Hepatocyte (in vitro differentiated cells): ENCODE data around the gene KNOP1.

Experiments used
- EZH2 ChIP-seq: fragments of 200-600 bp; sonication (generic); IDR thresholded peaks from 2 replicates; pipeline ENCODE4 v1.6.1; 2016; ENCODE audit warnings: antibody characterized with exemption, mild to moderate bottlenecking, borderline replicate concordance
- EZH2phosphoT487 ChIP-seq: fragments of 200-600 bp; sonication (generic); IDR thresholded peaks from one replicate; pipeline ENCODE4 v1.6.1; 2018; ENCODE audit warnings: antibody characterized with exemption, mild to moderate bottlenecking, low read depth, moderate library complexity; ENCODE audit not compliant: unreplicated experiment, severe bottlenecking
- TF ChIP-seq, protein P1 (sequence below): fragments of 200-600 bp; sonication (generic); IDR thresholded peaks from 2 replicates; pipeline ENCODE4 v1.5.1; 2016; ENCODE audit warnings: antibody characterized with exemption, mild to moderate bottlenecking; ENCODE audit not compliant: poor library complexity

DNA sequence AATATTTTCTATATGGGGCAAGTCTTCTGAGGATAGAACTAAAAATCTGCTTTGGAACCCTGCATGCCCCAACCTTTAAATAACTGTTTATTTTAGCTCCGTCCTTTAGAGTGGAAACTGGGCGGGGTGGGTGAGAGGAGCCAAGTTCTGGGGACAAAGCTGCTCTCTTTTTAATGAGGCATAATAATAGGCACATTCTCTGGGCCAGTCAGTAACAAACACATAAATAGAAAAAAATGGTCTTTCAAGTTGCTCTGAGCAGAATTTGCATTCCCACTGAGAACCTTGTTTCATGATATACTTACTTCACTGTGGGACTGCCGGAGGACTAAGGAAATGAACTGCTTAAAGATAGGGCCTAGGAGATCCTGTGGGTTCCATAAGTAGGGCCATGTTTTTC, 51.5 kb downstream of the KNOP1 start:
- TF ChIP-seq, protein P1, sequence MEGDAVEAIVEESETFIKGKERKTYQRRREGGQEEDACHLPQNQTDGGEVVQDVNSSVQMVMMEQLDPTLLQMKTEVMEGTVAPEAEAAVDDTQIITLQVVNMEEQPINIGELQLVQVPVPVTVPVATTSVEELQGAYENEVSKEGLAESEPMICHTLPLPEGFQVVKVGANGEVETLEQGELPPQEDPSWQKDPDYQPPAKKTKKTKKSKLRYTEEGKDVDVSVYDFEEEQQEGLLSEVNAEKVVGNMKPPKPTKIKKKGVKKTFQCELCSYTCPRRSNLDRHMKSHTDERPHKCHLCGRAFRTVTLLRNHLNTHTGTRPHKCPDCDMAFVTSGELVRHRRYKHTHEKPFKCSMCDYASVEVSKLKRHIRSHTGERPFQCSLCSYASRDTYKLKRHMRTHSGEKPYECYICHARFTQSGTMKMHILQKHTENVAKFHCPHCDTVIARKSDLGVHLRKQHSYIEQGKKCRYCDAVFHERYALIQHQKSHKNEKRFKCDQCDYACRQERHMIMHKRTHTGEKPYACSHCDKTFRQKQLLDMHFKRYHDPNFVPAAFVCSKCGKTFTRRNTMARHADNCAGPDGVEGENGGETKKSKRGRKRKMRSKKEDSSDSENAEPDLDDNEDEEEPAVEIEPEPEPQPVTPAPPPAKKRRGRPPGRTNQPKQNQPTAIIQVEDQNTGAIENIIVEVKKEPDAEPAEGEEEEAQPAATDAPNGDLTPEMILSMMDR: no peak
- no peak for TF ChIP-seq EZH2phosphoT487
- TF ChIP-seq EZH2: no peak
